GM21825 (cell line): ENCODE measurements around the gene RAMACL.
"Not testable (repeated sequence)": the region's sequence is repeated elsewhere in the genome, so short reads cannot be mapped to it uniquely, and the experiment has no call there.

ENCODE experiments used
- ATAC-seq: cut with Tn5 transposase; IDR thresholded peaks from one replicate; pipeline ENCODE4 v1.9.1; 2021; ENCODE audit warnings: mild to moderate bottlenecking, moderate library complexity; ENCODE audit not compliant: unreplicated experiment

The RAMACL gene

GRCh38 chr6:166596776-166597507 is 10.5 kb upstream of the RAMACL start:
- ATAC-seq = no peak

DNA sequence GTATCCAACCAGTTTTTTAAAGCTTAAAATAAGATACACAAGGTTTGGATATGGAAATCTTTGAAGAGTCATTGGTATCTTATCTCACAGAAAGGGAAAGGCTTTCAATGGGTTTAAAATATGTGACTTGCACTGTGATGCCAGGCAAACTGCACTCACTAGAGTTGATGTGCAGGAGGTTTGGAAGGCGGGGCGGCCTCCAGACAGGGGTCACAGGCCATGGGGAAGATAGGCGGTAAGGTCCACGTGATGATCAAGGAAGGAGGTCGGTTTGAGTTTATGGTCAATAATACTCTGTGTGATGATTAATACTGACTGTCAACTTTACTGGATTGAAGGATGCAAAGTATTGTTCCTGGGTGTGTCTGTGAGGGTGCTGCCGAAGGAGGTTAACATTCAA is 9.5 kb upstream of the RAMACL start:
- no peak for ATAC-seq

- no peak for ATAC-seq
Measured at GRCh38 chr6:166595061-166595780, 8.7 kb upstream of the RAMACL start.

- ATAC-seq = no peak
Measured at GRCh38 chr6:166592821-166593220, 6.3 kb upstream of the RAMACL start.

GRCh38 chr6:166591961-166592520 is 5.6 kb upstream of the RAMACL start:
- no peak for ATAC-seq

DNA sequence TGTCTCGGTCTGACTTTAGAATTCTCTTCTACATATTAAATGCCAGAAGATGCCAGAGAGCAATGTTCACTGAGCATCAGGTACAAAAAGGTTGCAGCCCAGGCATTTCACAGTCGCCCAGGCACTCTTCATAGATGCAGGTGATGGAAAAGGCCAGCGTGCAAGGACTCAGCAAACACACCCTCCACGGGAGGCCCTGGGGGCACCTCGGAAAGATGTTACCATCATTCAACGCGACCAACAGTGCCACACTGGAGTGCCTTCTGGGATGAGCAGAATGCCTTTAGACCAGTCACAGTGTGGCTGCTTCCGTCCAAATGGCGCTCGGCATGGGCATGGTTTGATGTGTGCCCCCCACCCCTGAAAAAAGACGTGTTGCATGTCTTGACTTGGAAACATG is 4.5 kb upstream of the RAMACL start:
- no peak for ATAC-seq

DNA sequence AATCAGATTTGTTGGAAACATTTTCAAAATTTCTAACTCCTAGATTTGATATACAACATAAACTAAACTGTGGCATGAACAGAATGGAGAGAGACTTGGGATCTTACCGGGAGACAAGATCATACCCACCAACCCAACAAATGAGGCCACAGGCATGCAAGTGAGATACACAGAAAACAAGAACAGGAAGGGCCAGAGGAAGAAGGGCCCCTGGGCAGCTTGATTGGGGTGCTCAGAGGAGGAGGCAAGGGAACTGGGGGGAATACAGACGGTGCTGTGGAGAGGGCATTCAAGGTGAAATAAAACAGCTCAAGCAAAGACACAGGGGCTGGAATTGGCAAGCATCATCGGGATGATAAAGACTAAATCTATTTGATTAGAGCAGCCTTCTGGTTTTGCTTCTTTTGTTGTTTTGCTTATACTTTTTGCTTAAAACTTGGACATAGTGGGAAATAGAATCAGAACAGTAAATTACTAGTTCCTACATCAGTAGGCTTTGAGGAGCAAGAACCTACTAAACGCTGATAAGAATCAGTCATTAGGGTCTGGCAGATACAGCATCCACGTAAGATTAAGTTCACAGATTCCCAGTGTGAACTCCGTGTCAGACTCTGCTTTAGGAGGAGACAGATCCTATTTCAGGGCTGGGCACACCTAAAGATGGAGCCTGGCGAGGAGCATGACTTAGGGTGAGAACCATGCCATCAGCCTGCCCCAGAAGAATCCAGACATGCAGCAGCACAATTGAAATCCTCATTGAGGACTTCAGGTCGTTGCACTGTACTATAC is 3.5 kb upstream of the RAMACL start:
- no peak for ATAC-seq

GRCh38 chr6:166589337-166589731 is 2.9 kb upstream of the RAMACL start:
- ATAC-seq = peak; percentile 30

DNA sequence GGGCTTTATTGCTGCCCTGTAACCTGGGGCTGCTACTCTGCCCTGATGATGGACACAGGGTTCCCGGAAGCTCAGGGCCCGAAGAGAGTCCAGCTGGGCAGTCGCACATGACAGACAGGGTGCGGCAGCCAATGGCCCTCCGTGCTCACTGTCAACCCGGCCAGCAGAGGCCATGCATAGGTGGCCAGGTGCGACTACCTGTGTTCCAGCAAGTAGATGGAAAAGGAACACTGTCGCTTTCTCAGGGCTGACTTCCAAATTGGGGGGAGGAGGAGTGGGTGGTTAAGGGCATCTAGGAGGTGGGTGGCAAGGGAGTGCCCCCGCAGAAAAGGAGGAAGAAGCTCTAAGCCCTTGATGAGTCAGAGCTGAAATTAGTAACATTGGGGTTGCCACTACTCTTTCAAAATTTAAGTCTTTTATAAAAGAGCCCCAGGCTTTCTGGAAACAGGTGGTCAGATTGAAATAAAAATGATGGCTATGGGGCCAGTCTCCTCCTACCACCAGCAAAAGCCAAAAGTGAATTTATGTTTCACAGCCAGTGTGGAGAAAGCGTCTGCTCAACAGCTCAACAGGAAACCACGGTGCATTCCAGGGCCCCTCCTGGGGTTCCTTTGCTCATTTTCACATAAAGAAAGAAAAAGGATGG is 2.3 kb upstream of the RAMACL start:
- peak; percentile 25 for ATAC-seq

- peak; percentile 76 for ATAC-seq
Measured at GRCh38 chr6:166587631-166588413, 1.3 kb upstream of the RAMACL start.

GRCh38 chr6:166584853-166585429 is 1.5 kb downstream of the RAMACL start:
- no peak for ATAC-seq

DNA sequence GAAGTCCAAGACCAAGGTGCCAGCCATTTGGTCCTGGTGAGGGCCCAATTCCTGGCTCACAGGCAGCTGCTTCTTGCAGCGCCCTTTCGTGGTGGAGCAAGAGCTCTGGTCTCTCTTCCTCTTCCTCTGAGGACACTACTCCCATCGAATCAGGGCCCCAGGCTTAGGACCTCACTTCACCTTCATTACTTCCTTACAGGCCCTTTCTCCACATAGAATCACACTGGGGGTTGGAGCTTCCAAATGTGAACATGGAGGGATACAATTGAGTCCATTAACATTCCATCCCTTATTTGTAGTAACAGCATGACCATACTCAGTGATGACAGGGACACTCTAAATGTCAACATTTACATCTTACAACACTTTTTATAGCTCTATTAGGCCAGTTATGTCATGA is 2.3 kb downstream of the RAMACL start:
- ATAC-seq = no peak

- ATAC-seq = no peak
Measured at GRCh38 chr6:166583230-166583965, 3.1 kb downstream of the RAMACL start.

DNA sequence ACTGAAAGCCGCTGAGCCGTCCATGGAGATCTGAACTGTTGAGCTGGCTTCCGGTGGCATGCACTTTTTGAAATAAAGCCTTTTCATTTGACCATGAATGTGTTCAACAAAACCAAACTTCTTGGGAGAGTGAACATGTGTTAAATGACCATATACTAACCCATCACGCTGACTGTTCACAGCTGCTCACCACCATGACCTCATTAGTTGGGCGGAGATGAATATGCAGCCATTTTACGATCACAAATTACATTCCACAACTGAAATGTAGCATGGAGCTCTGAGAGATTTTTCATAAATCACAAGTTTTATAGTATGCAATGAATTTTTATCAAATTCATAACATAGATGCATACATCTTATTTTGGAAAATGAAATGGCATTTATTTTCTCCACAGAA is 4.2 kb downstream of the RAMACL start:
- ATAC-seq = no peak

DNA sequence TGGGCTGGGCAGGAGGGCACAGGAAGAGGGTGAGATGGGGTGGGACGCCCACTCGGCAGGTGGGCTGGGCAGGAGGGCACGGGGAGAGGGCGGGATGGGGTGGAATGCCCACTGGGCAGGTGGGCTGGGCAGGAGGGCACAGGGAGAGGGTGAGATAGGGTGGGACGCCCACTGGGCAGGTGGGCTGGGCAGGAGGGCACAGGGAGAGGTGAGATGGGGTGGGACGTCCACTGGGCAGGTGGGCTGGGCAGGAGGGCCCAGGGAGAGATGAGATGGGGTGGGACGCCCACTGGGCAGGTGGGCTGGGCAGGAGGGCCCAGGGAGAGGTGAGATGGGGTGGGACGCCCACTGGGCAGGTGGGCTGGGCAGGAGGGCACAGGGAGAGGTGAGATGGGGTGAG is 4.7 kb downstream of the RAMACL start:
- not testable (repeated sequence) for ATAC-seq

- no peak for ATAC-seq
Measured at GRCh38 chr6:166581091-166581511, 5.4 kb downstream of the RAMACL start.

GRCh38 chr6:166580076-166581050 is 6.1 kb downstream of the RAMACL start:
- ATAC-seq = no peak
